D341Med (cell line): ENCODE results near the gene NCOA1.
"Not testable (repeated sequence)": the region's sequence is repeated elsewhere in the genome, so short reads cannot be mapped to it uniquely, and the experiment has no call there.

Experiments
- DNase-seq: peaks from one replicate; pipeline ENCODE4 v3.0.0; 2012; ENCODE audit warnings: low spot score

NCOA1 gene

GRCh38 chr2:24792542-24792873 lies 301.5 kb downstream of the NCOA1 start:
- no peak for DNase-seq

DNA sequence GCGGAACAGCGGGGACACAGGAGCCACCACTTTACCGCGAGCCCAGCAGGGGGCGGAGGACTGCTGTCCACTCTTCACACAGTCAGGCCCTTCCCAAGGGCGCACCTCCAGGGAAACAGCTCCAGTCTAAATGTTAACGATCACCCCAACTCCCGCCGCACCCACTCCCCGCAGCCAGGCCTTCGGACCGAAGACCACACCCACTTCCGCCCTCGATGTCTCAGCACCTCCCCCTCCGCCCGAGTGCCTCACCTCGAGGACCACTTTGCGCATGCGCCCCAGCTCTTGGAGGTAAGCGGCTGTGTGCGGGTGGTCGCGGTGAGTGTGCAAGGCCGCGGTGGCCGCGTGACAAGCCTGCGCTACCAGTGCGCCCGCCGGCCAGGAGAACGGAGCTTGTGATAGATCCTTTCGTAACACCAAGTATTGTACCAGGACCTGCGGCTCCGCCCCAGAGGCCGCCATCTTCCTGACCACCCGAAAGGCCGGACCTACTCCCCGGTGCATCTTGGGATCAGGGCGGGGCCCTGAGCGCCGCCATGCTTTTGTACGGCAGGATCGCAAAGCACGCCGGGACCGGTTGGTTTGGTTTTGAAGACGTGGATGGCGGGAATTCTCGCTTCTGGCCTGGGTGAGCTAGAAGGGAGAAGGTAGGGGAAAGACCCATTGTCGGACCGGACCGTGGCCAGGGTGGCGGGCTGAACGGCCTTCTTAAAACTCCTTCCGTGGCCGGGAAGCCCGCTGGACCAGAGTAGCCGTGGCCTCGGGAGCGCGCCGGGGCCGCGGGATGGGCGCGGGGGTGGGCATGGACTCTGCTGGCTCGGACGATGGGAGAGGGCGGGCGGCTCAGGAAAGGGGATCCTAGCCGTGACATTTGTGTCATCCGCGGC lies 302.1 kb downstream of the NCOA1 start, which contains the start of the genes CENPO and PTRHD1:
Gene CENPO, plus strand, starts transcription at position 552 of the 887 bp plus-strand sequence. CDS start 495 bp downstream, outside the sequence.
Gene PTRHD1, minus strand, starts transcription at position 518 of the 887 bp plus-strand sequence. Its CDS starts 14 bp downstream, at position 504.
- peak; percentile 93 for DNase-seq

GRCh38 chr2:24793761-24794435 lies 302.8 kb downstream of the NCOA1 start:
- DNase-seq = peak; percentile 48

GRCh38 chr2:24797644-24798043 lies 306.6 kb downstream of the NCOA1 start:
- DNase-seq = no peak

- DNase-seq = not testable (repeated sequence)
Observed at GRCh38 chr2:24800487-24800886, 309.4 kb downstream of the NCOA1 start.

GRCh38 chr2:24805811-24806660 lies 315.0 kb downstream of the NCOA1 start:
- not testable (repeated sequence) for DNase-seq

GRCh38 chr2:24806661-24807036 lies 315.6 kb downstream of the NCOA1 start:
- no peak for DNase-seq

DNA sequence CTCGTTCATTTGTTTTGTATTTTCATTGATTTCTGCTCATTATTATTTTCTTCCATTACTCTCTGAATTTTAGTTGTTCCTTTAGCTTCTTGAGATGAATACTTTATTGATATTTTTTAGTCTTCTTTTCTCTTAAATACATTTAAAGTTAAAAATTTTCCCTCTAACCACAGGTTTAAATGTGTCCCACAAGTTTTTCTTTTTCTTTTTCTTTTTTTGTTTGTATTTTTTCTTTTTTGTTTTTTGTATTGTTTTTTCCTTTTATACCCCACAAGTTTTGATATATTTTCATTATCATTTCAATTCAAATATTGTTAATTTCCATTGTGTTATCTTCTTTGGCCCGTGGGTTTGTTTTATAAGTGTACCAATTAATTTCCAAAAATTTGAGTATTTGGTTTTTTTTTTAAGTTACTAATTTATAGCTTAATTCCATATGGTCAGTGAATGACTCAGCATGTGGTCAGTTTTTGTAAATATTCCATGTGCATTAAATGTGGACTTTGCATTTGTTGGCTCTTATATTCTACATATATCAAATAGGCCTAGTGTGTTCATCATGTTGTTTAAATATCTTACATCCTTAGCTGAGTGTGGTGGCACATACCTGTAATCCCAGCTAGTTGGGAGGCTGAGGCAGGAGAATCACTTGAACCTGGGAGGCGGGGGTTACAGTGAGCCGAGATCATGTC lies 318.4 kb downstream of the NCOA1 start:
- DNase-seq = no peak

DNA sequence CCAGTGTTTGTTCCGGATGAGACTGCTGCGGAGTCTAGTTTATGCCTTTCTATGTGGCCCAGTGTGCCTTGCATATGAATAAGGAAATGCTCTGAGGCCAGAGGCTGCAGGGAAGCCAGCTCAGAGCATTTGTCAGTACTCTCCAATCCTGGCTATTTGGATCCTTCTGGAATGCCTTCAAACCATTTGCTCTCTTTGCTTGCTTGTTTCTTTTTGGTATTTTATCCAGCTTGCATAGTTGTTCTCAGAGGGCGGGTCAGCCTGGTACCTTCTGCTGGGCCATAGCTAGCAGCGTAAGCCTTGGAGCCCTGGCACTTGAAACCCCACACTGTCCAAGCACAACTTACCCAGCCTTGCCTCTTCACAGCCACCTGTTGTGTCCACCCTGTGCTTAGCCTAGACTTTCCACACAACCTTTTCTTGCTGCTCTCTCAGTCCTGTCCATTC lies 322.7 kb downstream of the NCOA1 start:
- no peak for DNase-seq

GRCh38 chr2:24814516-24814915 lies 323.5 kb downstream of the NCOA1 start:
- no peak for DNase-seq

- no peak for DNase-seq
Observed at GRCh38 chr2:24815171-24815570, 324.1 kb downstream of the NCOA1 start.

- no peak for DNase-seq
Observed at GRCh38 chr2:24816404-24816803, 325.4 kb downstream of the NCOA1 start.

DNA sequence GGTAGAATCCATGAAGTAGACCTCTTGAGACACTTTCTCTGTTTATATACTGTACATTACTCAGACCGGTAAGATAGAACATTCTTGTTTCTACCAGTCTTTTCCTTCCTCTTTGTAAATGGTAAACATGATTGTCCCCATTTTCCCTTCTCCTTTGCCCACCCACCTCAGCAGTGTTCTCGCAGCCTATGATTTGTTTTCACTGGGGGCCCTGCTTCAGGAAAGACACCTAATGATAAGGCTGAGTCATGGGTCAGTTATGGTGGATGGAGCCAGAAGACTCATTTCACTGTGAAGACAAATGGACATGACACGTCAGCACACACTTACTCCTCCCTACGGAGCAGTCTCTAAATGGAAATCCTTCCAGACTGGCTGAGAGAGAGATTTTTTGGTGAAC lies 325.8 kb downstream of the NCOA1 start:
- DNase-seq = no peak

DNA sequence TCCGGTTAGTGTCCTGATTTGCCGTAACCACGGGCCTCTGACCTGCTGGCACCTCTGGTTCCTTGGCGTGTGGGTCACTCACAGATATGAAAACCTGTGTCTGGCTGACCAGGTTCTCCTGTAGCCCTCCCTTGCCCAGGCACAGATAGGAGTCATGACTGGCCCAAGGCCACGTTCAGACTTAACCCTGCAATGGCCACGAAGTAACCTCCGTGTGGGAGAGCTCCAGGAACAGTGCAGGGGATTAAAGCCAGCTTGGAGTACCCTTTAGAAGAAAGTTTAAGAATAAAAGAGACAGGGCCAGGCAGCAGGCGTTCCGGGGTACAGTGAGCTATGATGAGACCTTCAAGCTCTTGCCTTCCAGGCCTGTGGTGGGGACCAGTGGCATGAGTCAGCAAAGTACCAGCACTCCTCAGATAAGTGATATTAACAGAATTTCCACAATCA lies 327.7 kb downstream of the NCOA1 start:
- no peak for DNase-seq

GRCh38 chr2:24819442-24820174 lies 328.6 kb downstream of the NCOA1 start:
- peak; percentile 15 for DNase-seq

DNA sequence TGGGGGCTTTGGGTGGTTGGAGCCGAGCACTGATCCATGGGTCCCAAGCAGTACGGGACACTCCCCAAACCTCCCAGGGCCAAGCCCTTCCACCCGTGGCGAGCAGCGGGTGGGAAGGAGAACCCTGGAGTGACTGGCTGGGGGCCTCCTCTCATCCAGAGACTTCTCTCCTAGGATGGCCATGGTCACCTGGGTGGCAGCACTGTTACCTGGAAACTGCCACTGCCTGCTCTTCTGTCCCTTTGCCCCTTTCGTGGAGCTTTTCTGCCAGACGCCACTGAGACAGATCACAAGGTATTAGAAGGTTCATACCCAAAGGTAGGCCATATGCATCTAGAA lies 329.1 kb downstream of the NCOA1 start:
- DNase-seq = no peak
